SJCRH30 (cell line): ENCODE measurements around the gene CDHR5. TPM values are rescaled to one million over a fixed set of nuclear protein-coding genes. Genes with fewer than 3 reads are reported as not detected.

Source experiments
- DNase-seq, 2 experiments: peaks; one replicate each; pipeline ENCODE4 v3.0.0-alpha.2; 2015 to 2020
- H3K27ac ChIP-seq: fragments of 250-450 bp; sonication (Bioruptor Pico); 2 replicates; pipeline ENCODE4 v1.5.1; 2020; ENCODE audit warnings: mild to moderate bottlenecking, moderate library complexity
- H3K27me3 ChIP-seq: fragments of 250-450 bp; sonication (Bioruptor Pico); 2 replicates; pipeline ENCODE4 v1.5.1; 2020; ENCODE audit warnings: mild to moderate bottlenecking, moderate library complexity
- H3K36me3 ChIP-seq: fragments of 250-450 bp; sonication (Bioruptor Pico); 2 replicates; pipeline ENCODE4 v1.5.1; 2020; ENCODE audit warnings: mild to moderate bottlenecking, moderate library complexity
- H3K4me1 ChIP-seq: fragments of 250-450 bp; sonication (Bioruptor Pico); 2 replicates; pipeline ENCODE4 v1.5.1; 2020; ENCODE audit warnings: mild to moderate bottlenecking, moderate library complexity
- H3K4me3 ChIP-seq: fragments of 250-450 bp; sonication (Bioruptor Pico); 2 replicates; pipeline ENCODE4 v1.5.1; 2020; ENCODE audit warnings: mild to moderate bottlenecking, moderate library complexity
- H3K9me3 ChIP-seq: fragments of 250-450 bp; sonication (Bioruptor Pico); replicated peaks from 2 replicates; pipeline ENCODE4 v1.5.1; 2020; ENCODE audit warnings: mild to moderate bottlenecking, moderate library complexity
- total RNA-seq: library from RNA; depleted of rRNA; stranded (reverse); fragments of >200 nt; shearing (Covaris generic); gene quantifications from 2 replicates; pipeline ENCODE4 v1.2.3, GENCODE V29; 2014

The CDHR5 gene
- total RNA-seq, 1 experiment from 2014 or later: not detected

GRCh38 chr11:612961-613300 is 11.8 kb downstream of the CDHR5 start:
- DNase-seq: no peak
- peaks cover 41% of the 10 kb centered on the region for H3K36me3 ChIP-seq
- H3K4me1 ChIP-seq: peaks cover 34% of the 10 kb centered on the region
- peak overlapping the region; percentile 85 for H3K27ac ChIP-seq
- H3K27me3 ChIP-seq: no peaks in the 10 kb centered on the region
- H3K9me3 ChIP-seq: no peaks in the 10 kb centered on the region
- no peak overlapping the region for H3K4me3 ChIP-seq

- peak; percentile 92 to 95 for DNase-seq
- Histone ChIP-seq H3K9me3 (no peaks in the 10 kb centered on the region), H3K27me3 (no peaks in the 10 kb centered on the region), H3K36me3 (peaks cover 46% of the 10 kb centered on the region), H3K4me3 (no peak overlapping the region), H3K4me1 (peaks cover 34% of the 10 kb centered on the region), H3K27ac (peak overlapping the region; percentile 85)
These were observed 12.4 kb downstream of the CDHR5 start for GRCh38 chr11:612201-612960.

GRCh38 chr11:611001-611996 is 13.5 kb downstream of the CDHR5 start:
- no peak for DNase-seq
- Histone ChIP-seq H3K27ac (no peak overlapping the region; the same call in 1 of the 2 replicates), H3K4me3 (no peak overlapping the region), H3K27me3 (no peaks in the 10 kb centered on the region), H3K36me3 (peaks cover 55% of the 10 kb centered on the region), H3K4me1 (peaks cover 34% of the 10 kb centered on the region), H3K9me3 (no peaks in the 10 kb centered on the region)

GRCh38 chr11:610146-610801 is 14.5 kb downstream of the CDHR5 start:
- Histone ChIP-seq H3K36me3 (peaks cover 66% of the 10 kb centered on the region), H3K27me3 (no peaks in the 10 kb centered on the region), H3K4me1 (peaks cover 34% of the 10 kb centered on the region), H3K9me3 (no peaks in the 10 kb centered on the region), H3K4me3 (no peak overlapping the region), H3K27ac (no peak overlapping the region)
- DNase-seq: no peak

GRCh38 chr11:609341-609811 is 15.4 kb downstream of the CDHR5 start:
- Histone ChIP-seq H3K9me3 (no peaks in the 10 kb centered on the region), H3K36me3 (peaks cover 72% of the 10 kb centered on the region), H3K27ac (no peak overlapping the region), H3K27me3 (no peaks in the 10 kb centered on the region), H3K4me1 (peaks cover 34% of the 10 kb centered on the region), H3K4me3 (no peak overlapping the region)
- no peak for DNase-seq

- Histone ChIP-seq H3K27me3 (no peaks in the 10 kb centered on the region), H3K27ac (no peak overlapping the region), H3K36me3 (peaks cover 76% of the 10 kb centered on the region), H3K4me3 (no peak overlapping the region), H3K9me3 (no peaks in the 10 kb centered on the region), H3K4me1 (peaks cover 28% of the 10 kb centered on the region)
- DNase-seq: no peak
These were observed 15.9 kb downstream of the CDHR5 start for GRCh38 chr11:608791-609251.

GRCh38 chr11:607971-608659 is 16.6 kb downstream of the CDHR5 start:
- Histone ChIP-seq H3K27ac (no peak overlapping the region), H3K9me3 (no peaks in the 10 kb centered on the region), H3K4me1 (peaks cover 24% of the 10 kb centered on the region), H3K27me3 (no peaks in the 10 kb centered on the region), H3K4me3 (no peak overlapping the region), H3K36me3 (peaks cover 79% of the 10 kb centered on the region)
- DNase-seq: no peak

GRCh38 chr11:607020-607780 is 17.6 kb downstream of the CDHR5 start:
- no peak for DNase-seq
- Histone ChIP-seq H3K9me3 (no peaks in the 10 kb centered on the region), H3K36me3 (peaks cover 82% of the 10 kb centered on the region), H3K4me3 (no peak overlapping the region), H3K27ac (no peak overlapping the region), H3K4me1 (peaks cover 15% of the 10 kb centered on the region), H3K27me3 (no peaks in the 10 kb centered on the region)

GRCh38 chr11:606245-606644 is 18.5 kb downstream of the CDHR5 start:
- H3K4me1 ChIP-seq: peaks cover 6% of the 10 kb centered on the region
- no peaks in the 10 kb centered on the region for H3K9me3 ChIP-seq
- no peaks in the 10 kb centered on the region for H3K27me3 ChIP-seq
- no peak overlapping the region for H3K4me3 ChIP-seq
- H3K27ac ChIP-seq: no peak overlapping the region
- DNase-seq: no peak
- H3K36me3 ChIP-seq: peaks cover 84% of the 10 kb centered on the region

GRCh38 chr11:605286-606129 is 19.2 kb downstream of the CDHR5 start:
- no peaks in the 10 kb centered on the region for H3K27me3 ChIP-seq
- no peak overlapping the region for H3K4me3 ChIP-seq
- DNase-seq: no peak
- H3K36me3 ChIP-seq: peaks cover 84% of the 10 kb centered on the region
- no peak overlapping the region for H3K27ac ChIP-seq
- no peaks in the 10 kb centered on the region for H3K4me1 ChIP-seq
- no peaks in the 10 kb centered on the region for H3K9me3 ChIP-seq

GRCh38 chr11:603154-603553 is 21.6 kb downstream of the CDHR5 start:
- Histone ChIP-seq H3K27me3 (no peaks in the 10 kb centered on the region), H3K9me3 (no peaks in the 10 kb centered on the region), H3K36me3 (peaks cover 82% of the 10 kb centered on the region), H3K27ac (no peak overlapping the region), H3K4me1 (no peaks in the 10 kb centered on the region), H3K4me3 (no peak overlapping the region)
- DNase-seq: no peak

- Histone ChIP-seq H3K27me3 (no peaks in the 10 kb centered on the region), H3K4me1 (no peaks in the 10 kb centered on the region), H3K36me3 (peaks cover 76% of the 10 kb centered on the region), H3K27ac (no peak overlapping the region), H3K4me3 (no peak overlapping the region), H3K9me3 (no peaks in the 10 kb centered on the region)
- DNase-seq: no peak
These were observed 23.0 kb downstream of the CDHR5 start for GRCh38 chr11:601573-602245.
